Cardiac septum (tissue), 1 donor: Measurements from ENCODE around the gene AKAP13. TPM values are rescaled to one million over a fixed set of nuclear protein-coding genes. Genes with fewer than 3 reads are reported as not detected.
A peak's percentile ranks its signal among the peaks of the same experiment; 100 is the strongest.
"Not testable (repeated sequence)": the region's sequence is repeated elsewhere in the genome, so short reads cannot be mapped to it uniquely, and the experiment has no call there.

Experiments used
- DNase-seq: peaks from one replicate; pipeline ENCODE4 v3.0.0-alpha.2; 2020; ENCODE audit warnings: low spot score
- intact Hi-C: fragments of 100-400 bp; cut with DNase I; formaldehyde crosslinking; loops from one replicate; pipeline ENCODE4 v1.14.0; 2022
- microRNA-seq: library from miRNA; unstranded; fragments of <30 nt; microRNA quantifications from one replicate; pipeline ENCODE4 v1.2.0, GENCODE V29; 2020
- total RNA-seq: library from RNA; stranded (reverse); fragmentation: NEBNext Ultra II Directional; extraction: Animal tissue kit (Norgen Biotek cat#: 25700); gene quantifications from one replicate; pipeline ENCODE4 v1.2.1, GENCODE V29; 2021
- donor health status: DM: no; HTN: no; CAD: no.

AKAP13 gene
- total RNA-seq, 1 donor from 2014 or later: 458 TPM

- peak; percentile 19 for DNase-seq
- intact Hi-C loops: loop anchor here (5.0 kb wide), 1 partner anchor 36 kb away; no protein-coding TSS in a partner anchor
Measured at GRCh38 chr15:85792912-85793590, 412.6 kb downstream of the AKAP13 start.

GRCh38 chr15:85793641-85794597, 413.5 kb downstream of the AKAP13 start:
- no peak for DNase-seq
- intact Hi-C loops: loop anchor here (5.0 kb wide), 1 partner anchor 37 kb away; no protein-coding TSS in a partner anchor

- intact Hi-C loops: loop anchor here (5.0 kb wide), 1 partner anchor 37 kb away; no protein-coding TSS in a partner anchor
Measured at GRCh38 chr15:85794598-85795336, 414.4 kb downstream of the AKAP13 start, which contains the start of gene KLHL25. TSS of gene KLHL25 (minus strand) at chr15:85794925. CDS start at chr15:85769810, 25,115 bp downstream.

GRCh38 chr15:85795337-85796305, 415.2 kb downstream of the AKAP13 start:
- no peak for DNase-seq

More at GRCh38 chr15:85794598-85795336, 414.4 kb downstream of the AKAP13 start, which contains the start of gene KLHL25:
- DNase-seq: peak; percentile 98

GRCh38 chr15:85796371-85796770, 416.0 kb downstream of the AKAP13 start:
- DNase-seq, intact Hi-C loops: not testable (repeated sequence)

More at GRCh38 chr15:85795337-85796305, 415.2 kb downstream of the AKAP13 start:
- intact Hi-C loops: no loop called here

Small RNA genes within 50 kb of the gene (microRNA-seq; reads per million reads assigned to microRNA genes)
- gene MIR1276: not detected
- 22.7 reads per million, percentile 38 among the genes with 10 or more reads in this experiment for gene MIR7706
